HCT116 (cell line): ENCODE results near the gene CCNK. TPM values are rescaled to one million over a fixed set of nuclear protein-coding genes. Genes with fewer than 3 reads are reported as not detected.

Experiments
- ATAC-seq: fragments of 200-7000 bp; cut with Tn5 transposase; 2 replicates; pipeline ENCODE4 v1.9.1; 2020; ENCODE audit warnings: mild to moderate bottlenecking, moderate library complexity
- BruUV-seq: library from RNA; stranded (reverse); fragments of 400-500 nt; replicated peaks from 2 replicates; lab custom pipeline; 2021; lab: Mats Ljungman, UMichigan
- CTCF ChIA-PET: fragments of 300-600 bp; sonication (Branson Sonifier 250); formaldehyde crosslinking; loops from one replicate; lab custom pipeline; 2021; ENCODE audit warnings: antibody characterized with exemption; lab: Charles Lee
- POLR2A ChIA-PET: fragments of 300-600, 350-600 bp; sonication (Branson Sonifier 250); formaldehyde crosslinking; loops from one replicate; lab custom pipeline; 2021; ENCODE audit warnings: antibody characterized with exemption; lab: Charles Lee
- RAD21 ChIA-PET, 2 experiments: fragments of 300-600 bp; sonication (Branson Sonifier 250); formaldehyde crosslinking; loops; one replicate each; lab custom pipeline; 2023; ENCODE audit warnings: low total read pairs in 2 of 2; ENCODE audit not compliant: uncharacterized antibody in 2 of 2, unreplicated experiment in 2 of 2, low non-redundant PET in 1 of 2; lab: Charles Lee
- DNase-seq: peaks from one replicate; pipeline ENCODE4 v3.0.0-alpha.2; 2010; ENCODE audit warnings: low read depth, low spot score
- H2AFZ ChIP-seq: fragments of 200-600 bp; shearing (Covaris generic), sonication (generic); 2 replicates; pipeline ENCODE4 v1.6.1; 2017; ENCODE audit warnings: low read depth, mixed run types, mixed read lengths, antibody characterized with exemption, low read length; ENCODE audit not compliant: poor library complexity, severe bottlenecking
- H3K27ac ChIP-seq: 2 replicates; pipeline ENCODE4 v1.5.1; 2012; ENCODE audit warnings: low read depth, low read length
- H3K27me3 ChIP-seq: fragments of 200-600 bp; sonication (generic); 2 replicates; pipeline ENCODE4 v1.6.1; 2016; ENCODE audit warnings: mixed run types, low read length, mixed read lengths; ENCODE audit not compliant: insufficient read depth
- H3K36me3 ChIP-seq, 2 experiments: fragments of 200-500 bp in 1 of 2; fragments of 200-600 bp in 1 of 2; sonication (Bioruptor generic) in 1 of 2; sonication (generic) in 1 of 2; 2 replicates each; pipeline versions ENCODE4 v1.5.1 to v1.6.1; 2014 to 2016; ENCODE audit warnings: low read length in 2 of 2, inconsistent platforms in 1 of 2, mixed read lengths in 1 of 2, mixed run types in 1 of 2; ENCODE audit not compliant: insufficient read depth in 2 of 2, control insufficient read depth in 1 of 2
- H3K4me1 ChIP-seq, 2 experiments: fragments of 200-600 bp in 1 of 2; sonication (generic) in 1 of 2; 2 replicates each; pipeline versions ENCODE4 v1.5.1 to v1.6.1; 2012 to 2017; ENCODE audit warnings: low read length in 2 of 2, inconsistent platforms in 1 of 2, mild to moderate bottlenecking in 1 of 2, mixed read lengths in 1 of 2, mixed run types in 1 of 2, moderate library complexity in 1 of 2; ENCODE audit not compliant: insufficient read depth in 2 of 2, control insufficient read depth in 1 of 2
- H3K4me2 ChIP-seq: fragments of 200-600 bp; sonication (generic); 2 replicates; pipeline ENCODE4 v1.6.1; 2017; ENCODE audit warnings: mixed run types, low read length, mixed read lengths
- H3K4me3 ChIP-seq, 2 experiments: fragments of 200-600 bp in 1 of 2; sonication (generic) in 1 of 2; replicated peaks in 1 of 2; 2 replicates each; pipeline ENCODE4 v1.5.1; 2011 to 2016; ENCODE audit warnings: low read length in 2 of 2, control low read depth in 1 of 2, low read depth in 1 of 2, mild to moderate bottlenecking in 1 of 2, mixed read lengths in 1 of 2, mixed run types in 1 of 2
- H3K79me2 ChIP-seq: fragments of 200-600 bp; sonication (generic); 2 replicates; pipeline ENCODE4 v1.6.1; 2017; ENCODE audit warnings: mild to moderate bottlenecking, mixed run types, low read length, moderate library complexity, mixed read lengths; ENCODE audit not compliant: insufficient read depth
- H3K9ac ChIP-seq: fragments of 200-600 bp; sonication (generic); 2 replicates; pipeline ENCODE4 v1.6.1; 2016; ENCODE audit warnings: low read length, mixed read lengths
- H3K9me2 ChIP-seq: fragments of 200-600 bp; sonication (generic), shearing (Covaris generic); 2 replicates; pipeline ENCODE4 v1.6.1; 2017; ENCODE audit warnings: mixed run types, mild to moderate bottlenecking, moderate library complexity; ENCODE audit not compliant: insufficient read depth
- H3K9me3 ChIP-seq, 2 experiments: fragments of 200-500 bp in 1 of 2; fragments of 200-600 bp in 1 of 2; sonication (Bioruptor generic) in 1 of 2; sonication (generic) in 1 of 2; 2 replicates each; pipeline ENCODE4 v1.6.1; 2014 to 2017; ENCODE audit warnings: low read length in 2 of 2, mixed read lengths in 2 of 2, inconsistent platforms in 1 of 2, low read depth in 1 of 2, mild to moderate bottlenecking in 1 of 2, mixed run types in 1 of 2, moderate library complexity in 1 of 2; ENCODE audit not compliant: control insufficient read depth in 1 of 2, insufficient read depth in 1 of 2
- H4K20me1 ChIP-seq: fragments of 200-600 bp; sonication (generic), shearing (Covaris generic); 2 replicates; pipeline ENCODE4 v1.6.1; 2017; ENCODE audit warnings: mixed run types, mild to moderate bottlenecking, moderate library complexity; ENCODE audit not compliant: insufficient read depth
- EZH2phosphoT487 ChIP-seq: fragments of 200-600 bp; IDR thresholded peaks from 2 replicates; pipeline ENCODE4 v1.6.1; 2018; ENCODE audit warnings: antibody characterized with exemption, borderline replicate concordance
- RAD21 ChIP-seq: IDR thresholded peaks from 2 replicates; pipeline ENCODE4 v1.6.1; 2012; ENCODE audit warnings: low read depth, mild to moderate bottlenecking
- REST ChIP-seq: IDR thresholded peaks from 2 replicates; pipeline ENCODE4 v1.6.1; 2012; ENCODE audit warnings: low read depth
- SP1 ChIP-seq: IDR thresholded peaks from 2 replicates; pipeline ENCODE4 v1.6.1; 2012; ENCODE audit warnings: low read depth
- intact Hi-C: fragments of 100-400 bp; cut with micrococcal nuclease; formaldehyde crosslinking; loops from 2 replicates; pipeline ENCODE4 v1.10.0; 2022
- total RNA-seq: library from RNA; stranded (reverse); gene quantifications from one replicate; pipeline ENCODE4 v1.2.1, GENCODE V29; 2021; ENCODE audit not compliant: unreplicated experiment
- TF ChIP-seq, protein P1 (sequence below), 3 experiments: fragments of 200-600 bp in 1 of 3; sonication (generic) in 1 of 3; IDR thresholded peaks in 2 of 3; conservative IDR thresholded peaks in 1 of 3; 2 replicates each; pipeline ENCODE4 v1.5.1; 2012 to 2017; ENCODE audit warnings: low read depth in 2 of 3, low read length in 2 of 3, antibody characterized with exemption in 1 of 3, borderline replicate concordance in 1 of 3, control low read depth in 1 of 3, mild to moderate bottlenecking in 1 of 3, mixed read lengths in 1 of 3, mixed run types in 1 of 3, moderate library complexity in 1 of 3; ENCODE audit not compliant: insufficient read depth in 1 of 3
- TF ChIP-seq, protein P2 (sequence below): IDR thresholded peaks from 2 replicates; pipeline ENCODE4 v1.6.1; 2011; ENCODE audit warnings: mild to moderate bottlenecking, low read length, moderate library complexity; ENCODE audit not compliant: insufficient replicate concordance; ENCODE audit errors: extremely low read depth

CCNK gene
- total RNA-seq, 1 experiment from 2014 or later, result 68.2 TPM

DNA sequence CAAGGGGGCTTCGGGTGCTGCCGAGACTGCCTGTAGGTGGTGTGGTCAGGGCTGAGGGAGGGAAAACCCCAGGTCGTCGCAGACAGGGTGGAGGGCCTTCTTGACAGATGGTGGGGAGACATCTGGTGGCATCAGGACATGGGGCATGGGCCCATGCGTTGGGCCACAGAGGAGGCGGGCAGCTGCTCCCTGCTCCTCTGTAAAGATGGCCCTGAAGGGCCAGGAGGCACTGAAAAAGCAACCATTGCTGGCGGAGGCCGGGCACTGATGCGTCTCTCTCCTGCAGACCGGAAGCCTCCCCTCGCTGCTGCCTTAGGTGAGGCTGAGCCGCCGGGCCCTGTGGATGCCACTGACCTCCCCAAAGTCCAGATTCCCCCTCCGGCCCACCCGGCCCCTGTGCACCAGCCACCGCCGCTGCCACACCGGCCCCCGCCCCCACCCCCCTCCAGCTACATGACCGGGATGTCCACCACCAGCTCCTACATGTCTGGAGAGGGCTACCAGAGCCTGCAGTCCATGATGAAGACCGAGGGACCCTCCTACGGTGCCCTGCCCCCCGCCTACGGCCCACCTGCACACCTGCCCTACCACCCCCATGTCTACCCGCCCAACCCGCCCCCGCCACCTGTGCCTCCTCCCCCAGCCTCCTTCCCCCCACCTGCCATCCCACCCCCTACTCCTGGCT lies 28.8 kb downstream of the CCNK start:
- ChIA-PET RAD21 (no interaction called here), CTCF (no interaction called here), POLR2A (no interaction called here)
- H4K20me1 ChIP-seq, result no peaks in the 10 kb centered on the region
- H3K4me3 ChIP-seq, result no peak overlapping the region
- no TSS peak for BruUV-seq
- peaks cover 22 to 37% of the 10 kb centered on the region in 2 experiments; a peak in 3 of 4 replicates for H3K36me3 ChIP-seq
- H3K4me1 ChIP-seq, result no peaks in the 10 kb centered on the region
- H3K9me3 ChIP-seq, result no peaks in the 10 kb centered on the region
- intact Hi-C loops, result no loop called here
- no peak overlapping the region for H3K27ac ChIP-seq
- H3K79me2 ChIP-seq, result no peaks in the 10 kb centered on the region
- no peak overlapping the region for H3K9ac ChIP-seq
- no peak for DNase-seq
- no peaks in the 10 kb centered on the region for H3K27me3 ChIP-seq
- no peak for ATAC-seq
- no peak for TF ChIP-seq EZH2phosphoT487
- no peak for TF ChIP-seq RAD21
- TF ChIP-seq, protein P1, sequence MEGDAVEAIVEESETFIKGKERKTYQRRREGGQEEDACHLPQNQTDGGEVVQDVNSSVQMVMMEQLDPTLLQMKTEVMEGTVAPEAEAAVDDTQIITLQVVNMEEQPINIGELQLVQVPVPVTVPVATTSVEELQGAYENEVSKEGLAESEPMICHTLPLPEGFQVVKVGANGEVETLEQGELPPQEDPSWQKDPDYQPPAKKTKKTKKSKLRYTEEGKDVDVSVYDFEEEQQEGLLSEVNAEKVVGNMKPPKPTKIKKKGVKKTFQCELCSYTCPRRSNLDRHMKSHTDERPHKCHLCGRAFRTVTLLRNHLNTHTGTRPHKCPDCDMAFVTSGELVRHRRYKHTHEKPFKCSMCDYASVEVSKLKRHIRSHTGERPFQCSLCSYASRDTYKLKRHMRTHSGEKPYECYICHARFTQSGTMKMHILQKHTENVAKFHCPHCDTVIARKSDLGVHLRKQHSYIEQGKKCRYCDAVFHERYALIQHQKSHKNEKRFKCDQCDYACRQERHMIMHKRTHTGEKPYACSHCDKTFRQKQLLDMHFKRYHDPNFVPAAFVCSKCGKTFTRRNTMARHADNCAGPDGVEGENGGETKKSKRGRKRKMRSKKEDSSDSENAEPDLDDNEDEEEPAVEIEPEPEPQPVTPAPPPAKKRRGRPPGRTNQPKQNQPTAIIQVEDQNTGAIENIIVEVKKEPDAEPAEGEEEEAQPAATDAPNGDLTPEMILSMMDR (IDR thresholded peaks at IDR 0.05 in 2 of 3, conservative IDR thresholded peaks at IDR 0.05 in 1 of 3; ENCODE audit: borderline replicate concordance in 1 of 3, insufficient read depth in 1 of 3, low read depth in 2 of 3, low read length in 2 of 3), result no peak
- TF ChIP-seq, protein P2, sequence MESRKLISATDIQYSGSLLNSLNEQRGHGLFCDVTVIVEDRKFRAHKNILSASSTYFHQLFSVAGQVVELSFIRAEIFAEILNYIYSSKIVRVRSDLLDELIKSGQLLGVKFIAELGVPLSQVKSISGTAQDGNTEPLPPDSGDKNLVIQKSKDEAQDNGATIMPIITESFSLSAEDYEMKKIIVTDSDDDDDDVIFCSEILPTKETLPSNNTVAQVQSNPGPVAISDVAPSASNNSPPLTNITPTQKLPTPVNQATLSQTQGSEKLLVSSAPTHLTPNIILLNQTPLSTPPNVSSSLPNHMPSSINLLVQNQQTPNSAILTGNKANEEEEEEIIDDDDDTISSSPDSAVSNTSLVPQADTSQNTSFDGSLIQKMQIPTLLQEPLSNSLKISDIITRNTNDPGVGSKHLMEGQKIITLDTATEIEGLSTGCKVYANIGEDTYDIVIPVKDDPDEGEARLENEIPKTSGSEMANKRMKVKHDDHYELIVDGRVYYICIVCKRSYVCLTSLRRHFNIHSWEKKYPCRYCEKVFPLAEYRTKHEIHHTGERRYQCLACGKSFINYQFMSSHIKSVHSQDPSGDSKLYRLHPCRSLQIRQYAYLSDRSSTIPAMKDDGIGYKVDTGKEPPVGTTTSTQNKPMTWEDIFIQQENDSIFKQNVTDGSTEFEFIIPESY, result no peak
- TF ChIP-seq REST, result no peak
- TF ChIP-seq SP1, result no peak
- TF ChIP-seq, all 23 proteins: peak for 0
- H3K9me2 ChIP-seq, result no peaks in the 10 kb centered on the region
- H2AFZ ChIP-seq, result no peak overlapping the region
- no peak overlapping the region for H3K4me2 ChIP-seq
